K562 (cell line): ENCODE results near the gene MSH4. TPM values are rescaled to one million over a fixed set of nuclear protein-coding genes. Genes with fewer than 3 reads are reported as not detected.
A peak's percentile ranks its signal among the peaks of the same experiment; 100 is the strongest.

Experiments used
- CBX2 ChIP-seq: fragments of 200-600 bp; sonication (generic); IDR thresholded peaks from one replicate; pipeline ENCODE4 v1.6.1; 2012; ENCODE audit warnings: mild to moderate bottlenecking, low read length, inconsistent platforms; ENCODE audit not compliant: insufficient read depth, poor library complexity, severe bottlenecking
- ETS2 ChIP-seq: IDR thresholded peaks from 2 replicates; pipeline ENCODE4 v1.6.1; 2016; ENCODE audit warnings: borderline replicate concordance, missing genetic modification characterization, mild to moderate bottlenecking, moderate library complexity, missing compliant biosample characterization; ENCODE audit not compliant: poor library complexity, severe bottlenecking
- GATA2 ChIP-seq: sonication (generic); formaldehyde crosslinking; IDR thresholded peaks from 2 replicates; pipeline ENCODE4 v1.4.0; 2020; ENCODE audit warnings: mild to moderate bottlenecking, missing genetic modification reagents
- MTF1 ChIP-seq: fragments of 250-450 bp; sonication (Bioruptor Pico); IDR thresholded peaks from 2 replicates; pipeline ENCODE4 v1.9.0; 2021; ENCODE audit warnings: moderate library complexity, mild to moderate bottlenecking, inconsistent platforms, borderline replicate concordance
- NRF1 ChIP-seq, 2 experiments: fragments of 450-650 bp; IDR thresholded peaks in 1 of 2; conservative IDR thresholded peaks in 1 of 2; 2 replicates each; pipeline ENCODE4 v1.6.1; 2014; ENCODE audit warnings: mild to moderate bottlenecking in 2 of 2
- POLR2A ChIP-seq: fragments of 450-650 bp; conservative IDR thresholded peaks from 2 replicates; pipeline ENCODE4 v1.6.1; 2016
- PTTG1 ChIP-seq: fragments of 450-650 bp; IDR thresholded peaks from 2 replicates; pipeline ENCODE4 v1.6.1; 2016; ENCODE audit warnings: low read depth, mild to moderate bottlenecking, missing genetic modification characterization, missing compliant biosample characterization
- RBM39 ChIP-seq: fragments of 200-400 bp; formaldehyde crosslinking; optimal IDR thresholded peaks from 2 replicates; pipeline ENCODE3; 2018; ENCODE audit warnings: low read depth, low read length
- SMAD2 ChIP-seq: fragments of 150-350 bp; IDR thresholded peaks from 2 replicates; pipeline ENCODE4 v1.6.1; 2014; ENCODE audit warnings: low read depth, mild to moderate bottlenecking, low read length
- SNIP1 ChIP-seq: fragments of 450-650 bp; IDR thresholded peaks from 2 replicates; pipeline ENCODE4 v1.7.1; 2017; ENCODE audit warnings: low read depth, mild to moderate bottlenecking
- SOX6 ChIP-seq: fragments of 450-650 bp; IDR thresholded peaks from 2 replicates; pipeline ENCODE4 v1.6.1; 2014; ENCODE audit warnings: mild to moderate bottlenecking
- TBL1XR1 ChIP-seq, 2 experiments: IDR thresholded peaks; 2 replicates each; pipeline ENCODE4 v1.6.1; 2012; ENCODE audit warnings: improper control_type of control experiment in 2 of 2, low read length in 2 of 2, mild to moderate bottlenecking in 1 of 2
- TOE1 ChIP-seq, 2 experiments: fragments of 450-650 bp in 1 of 2; sonication (generic) in 1 of 2; formaldehyde crosslinking in 1 of 2; IDR thresholded peaks; 2 replicates each; pipeline versions ENCODE4 v1.7.1 to v1.8.0; 2016 to 2022; ENCODE audit warnings: borderline replicate concordance in 2 of 2, mild to moderate bottlenecking in 2 of 2, antibody characterized with exemption in 1 of 2, inconsistent platforms in 1 of 2, low read depth in 1 of 2, missing genetic modification reagents in 1 of 2, moderate library complexity in 1 of 2
- ZBTB8A ChIP-seq: fragments of 450-650 bp; IDR thresholded peaks from 2 replicates; pipeline ENCODE4 v1.6.1; 2018; ENCODE audit warnings: mild to moderate bottlenecking, moderate library complexity; ENCODE audit not compliant: partially characterized antibody
- polyA plus RNA-seq, 8 experiments: library from polyadenylated mRNA; depleted of rRNA in 4 of 8; stranded (reverse) in 5 of 8; unstranded in 3 of 8; fragments of >200 nt; fragmentation: Nextera tagmentation in 2 of 8; fragmentation: Illumina TruSeq in 1 of 8; extraction: Ambion mirVana in 2 of 8; extraction: Trizol in 1 of 8; gene quantifications; 2 replicates each; pipeline versions ENCODE4 v1.2.1 to v1.2.3, GENCODE V29; 2011 to 2014; ENCODE audit warnings: inconsistent platforms in 1 of 8, missing spikeins in 1 of 8
- total RNA-seq, 7 experiments: library from RNA; depleted of rRNA in 6 of 7; stranded (reverse); fragments of >200 nt in 6 of 7; fragmentation: Illumina TruSeq in 2 of 7; extraction: Trizol in 2 of 7; gene quantifications; 2 replicates each; pipeline versions ENCODE4 v1.2.1 to v1.2.3, GENCODE V29; 2011 to 2021; ENCODE audit warnings: low replicate concordance in 1 of 7
- TF ChIP-seq, protein P1 (sequence below): fragments of 450-650 bp; formaldehyde crosslinking; IDR thresholded peaks from 2 replicates; pipeline ENCODE4 v1.4.0; 2020; ENCODE audit warnings: mild to moderate bottlenecking
- TF ChIP-seq, protein P2 (sequence below): fragments of 150-350 bp; IDR thresholded peaks from 2 replicates; pipeline ENCODE4 v1.6.1; 2014; ENCODE audit warnings: low read depth, mild to moderate bottlenecking, low read length, borderline replicate concordance
- TF ChIP-seq, protein P3 (sequence below): sonication (generic); formaldehyde crosslinking; IDR thresholded peaks from 2 replicates; pipeline ENCODE4 v1.8.1; 2023; ENCODE audit warnings: mild to moderate bottlenecking, missing genetic modification reagents
- TF ChIP-seq, protein P4 (sequence below): fragments of 450-650 bp; IDR thresholded peaks from 2 replicates; pipeline ENCODE4 v1.6.1; 2017; ENCODE audit warnings: mild to moderate bottlenecking, moderate library complexity

Gene MSH4
- total and polyA plus RNA-seq, 9 of the 15 experiments (the other 6 are each of a cell fraction or from before 2014, with no cell fraction given), result 0.04 to 0.18 (median 0.12) TPM; not detected in 4

DNA sequence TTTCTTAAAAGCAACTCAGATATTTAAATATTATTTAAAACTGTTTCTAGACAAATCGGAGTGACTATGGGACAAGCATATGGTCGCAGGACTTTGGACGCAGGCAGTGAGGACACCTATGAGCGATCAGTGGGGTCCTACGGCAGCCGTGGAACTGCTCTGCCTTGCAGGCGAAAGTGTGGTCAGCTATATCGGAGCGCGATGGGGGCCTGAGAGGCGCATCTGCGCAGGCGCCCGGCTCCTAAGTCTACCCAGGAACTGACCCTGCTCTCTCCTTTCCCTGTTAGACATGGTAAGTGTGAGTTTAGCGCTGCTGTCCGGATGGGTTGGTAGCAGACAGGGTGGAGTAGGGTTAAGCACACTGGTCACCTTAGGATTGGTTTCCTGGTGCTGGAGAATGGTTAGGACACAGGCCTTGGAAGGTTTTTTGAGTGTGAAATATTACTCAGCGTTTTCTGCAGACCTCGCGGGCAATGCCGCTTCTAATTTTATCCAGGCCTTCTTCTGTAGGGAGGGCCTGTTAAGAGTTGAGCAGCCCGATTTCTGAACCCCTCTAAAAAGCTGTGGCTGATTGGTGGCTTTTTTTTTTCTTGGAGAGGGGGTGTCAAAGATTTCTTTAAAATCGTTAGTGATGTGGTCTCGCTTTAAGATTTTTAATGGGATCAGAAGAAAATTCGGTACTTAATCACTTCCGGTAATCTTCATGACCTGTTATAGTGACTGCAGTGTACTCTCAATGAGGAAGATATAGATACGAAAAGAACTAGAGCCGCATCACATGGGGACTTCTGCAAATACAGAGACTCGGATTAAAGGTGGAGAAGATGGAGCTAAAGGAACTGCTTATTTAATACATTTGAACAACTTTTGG, 10.5 kb upstream of the MSH4 start, which contains the start of gene RABGGTB (continued):
- TF ChIP-seq ZBTB8A, result no peak
- TF ChIP-seq, protein P1, sequence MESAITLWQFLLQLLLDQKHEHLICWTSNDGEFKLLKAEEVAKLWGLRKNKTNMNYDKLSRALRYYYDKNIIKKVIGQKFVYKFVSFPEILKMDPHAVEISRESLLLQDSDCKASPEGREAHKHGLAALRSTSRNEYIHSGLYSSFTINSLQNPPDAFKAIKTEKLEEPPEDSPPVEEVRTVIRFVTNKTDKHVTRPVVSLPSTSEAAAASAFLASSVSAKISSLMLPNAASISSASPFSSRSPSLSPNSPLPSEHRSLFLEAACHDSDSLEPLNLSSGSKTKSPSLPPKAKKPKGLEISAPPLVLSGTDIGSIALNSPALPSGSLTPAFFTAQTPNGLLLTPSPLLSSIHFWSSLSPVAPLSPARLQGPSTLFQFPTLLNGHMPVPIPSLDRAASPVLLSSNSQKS (CRISPR knock-in tag), result no peak
- peak; percentile 96 to 97 for TF ChIP-seq NRF1 (conservative IDR thresholded peaks at IDR 0.05 in 1 of 2, IDR thresholded peaks at IDR 0.05 in 1 of 2)
- no peak; the same call in 1 of the 2 replicates for TF ChIP-seq GATA2
- TF ChIP-seq SMAD2, result no peak
- no peak for TF ChIP-seq SOX6
- no peak for TF ChIP-seq MTF1 (CRISPR knock-in tag)
- TF ChIP-seq, protein P2, sequence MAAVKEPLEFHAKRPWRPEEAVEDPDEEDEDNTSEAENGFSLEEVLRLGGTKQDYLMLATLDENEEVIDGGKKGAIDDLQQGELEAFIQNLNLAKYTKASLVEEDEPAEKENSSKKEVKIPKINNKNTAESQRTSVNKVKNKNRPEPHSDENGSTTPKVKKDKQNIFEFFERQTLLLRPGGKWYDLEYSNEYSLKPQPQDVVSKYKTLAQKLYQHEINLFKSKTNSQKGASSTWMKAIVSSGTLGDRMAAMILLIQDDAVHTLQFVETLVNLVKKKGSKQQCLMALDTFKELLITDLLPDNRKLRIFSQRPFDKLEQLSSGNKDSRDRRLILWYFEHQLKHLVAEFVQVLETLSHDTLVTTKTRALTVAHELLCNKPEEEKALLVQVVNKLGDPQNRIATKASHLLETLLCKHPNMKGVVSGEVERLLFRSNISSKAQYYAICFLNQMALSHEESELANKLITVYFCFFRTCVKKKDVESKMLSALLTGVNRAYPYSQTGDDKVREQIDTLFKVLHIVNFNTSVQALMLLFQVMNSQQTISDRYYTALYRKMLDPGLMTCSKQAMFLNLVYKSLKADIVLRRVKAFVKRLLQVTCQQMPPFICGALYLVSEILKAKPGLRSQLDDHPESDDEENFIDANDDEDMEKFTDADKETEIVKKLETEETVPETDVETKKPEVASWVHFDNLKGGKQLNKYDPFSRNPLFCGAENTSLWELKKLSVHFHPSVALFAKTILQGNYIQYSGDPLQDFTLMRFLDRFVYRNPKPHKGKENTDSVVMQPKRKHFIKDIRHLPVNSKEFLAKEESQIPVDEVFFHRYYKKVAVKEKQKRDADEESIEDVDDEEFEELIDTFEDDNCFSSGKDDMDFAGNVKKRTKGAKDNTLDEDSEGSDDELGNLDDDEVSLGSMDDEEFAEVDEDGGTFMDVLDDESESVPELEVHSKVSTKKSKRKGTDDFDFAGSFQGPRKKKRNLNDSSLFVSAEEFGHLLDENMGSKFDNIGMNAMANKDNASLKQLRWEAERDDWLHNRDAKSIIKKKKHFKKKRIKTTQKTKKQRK, result no peak
- TF ChIP-seq, protein P3, sequence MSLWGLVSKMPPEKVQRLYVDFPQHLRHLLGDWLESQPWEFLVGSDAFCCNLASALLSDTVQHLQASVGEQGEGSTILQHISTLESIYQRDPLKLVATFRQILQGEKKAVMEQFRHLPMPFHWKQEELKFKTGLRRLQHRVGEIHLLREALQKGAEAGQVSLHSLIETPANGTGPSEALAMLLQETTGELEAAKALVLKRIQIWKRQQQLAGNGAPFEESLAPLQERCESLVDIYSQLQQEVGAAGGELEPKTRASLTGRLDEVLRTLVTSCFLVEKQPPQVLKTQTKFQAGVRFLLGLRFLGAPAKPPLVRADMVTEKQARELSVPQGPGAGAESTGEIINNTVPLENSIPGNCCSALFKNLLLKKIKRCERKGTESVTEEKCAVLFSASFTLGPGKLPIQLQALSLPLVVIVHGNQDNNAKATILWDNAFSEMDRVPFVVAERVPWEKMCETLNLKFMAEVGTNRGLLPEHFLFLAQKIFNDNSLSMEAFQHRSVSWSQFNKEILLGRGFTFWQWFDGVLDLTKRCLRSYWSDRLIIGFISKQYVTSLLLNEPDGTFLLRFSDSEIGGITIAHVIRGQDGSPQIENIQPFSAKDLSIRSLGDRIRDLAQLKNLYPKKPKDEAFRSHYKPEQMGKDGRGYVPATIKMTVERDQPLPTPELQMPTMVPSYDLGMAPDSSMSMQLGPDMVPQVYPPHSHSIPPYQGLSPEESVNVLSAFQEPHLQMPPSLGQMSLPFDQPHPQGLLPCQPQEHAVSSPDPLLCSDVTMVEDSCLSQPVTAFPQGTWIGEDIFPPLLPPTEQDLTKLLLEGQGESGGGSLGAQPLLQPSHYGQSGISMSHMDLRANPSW (CRISPR knock-in tag), result no peak
- peak; percentile 99 for TF ChIP-seq POLR2A
- no peak for TF ChIP-seq PTTG1 (tag)
- TF ChIP-seq SNIP1, result no peak
- TF ChIP-seq, protein P4, sequence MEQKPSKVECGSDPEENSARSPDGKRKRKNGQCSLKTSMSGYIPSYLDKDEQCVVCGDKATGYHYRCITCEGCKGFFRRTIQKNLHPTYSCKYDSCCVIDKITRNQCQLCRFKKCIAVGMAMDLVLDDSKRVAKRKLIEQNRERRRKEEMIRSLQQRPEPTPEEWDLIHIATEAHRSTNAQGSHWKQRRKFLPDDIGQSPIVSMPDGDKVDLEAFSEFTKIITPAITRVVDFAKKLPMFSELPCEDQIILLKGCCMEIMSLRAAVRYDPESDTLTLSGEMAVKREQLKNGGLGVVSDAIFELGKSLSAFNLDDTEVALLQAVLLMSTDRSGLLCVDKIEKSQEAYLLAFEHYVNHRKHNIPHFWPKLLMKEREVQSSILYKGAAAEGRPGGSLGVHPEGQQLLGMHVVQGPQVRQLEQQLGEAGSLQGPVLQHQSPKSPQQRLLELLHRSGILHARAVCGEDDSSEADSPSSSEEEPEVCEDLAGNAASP, result no peak
- no peak for TF ChIP-seq ETS2 (tag)
- TF ChIP-seq TBL1XR1 (IDR thresholded peaks at IDR 0.05; ENCODE audit: low read length in 2 of 2), result peak in 1 of 2 experiments; percentile 73; a peak in 2 of 4 replicates
- no peak for TF ChIP-seq CBX2
- TF ChIP-seq TOE1 (IDR thresholded peaks at IDR 0.05; ENCODE audit: borderline replicate concordance), result no peak
- TF ChIP-seq TOE1 (CRISPR knock-in tag; IDR thresholded peaks at IDR 0.05; ENCODE audit: borderline replicate concordance, low read depth), result no peak
- TF ChIP-seq RBM39, result no peak
